ENCODE measurements around the gene EFHD1. TPM values are rescaled to one million over a fixed set of nuclear protein-coding genes. Genes with fewer than 3 reads are reported as not detected.

The EFHD1 gene
- total and polyA plus RNA-seq, 9 of the 15 experiments (the other 6 are each of a cell fraction or from before 2014, with no cell fraction given) = 0.66 to 9.1 (median 2.0) TPM

- no peak for FAIRE-seq
- no peaks in the 10 kb centered on the region for H3K36me3 ChIP-seq (ENCODE audit: control insufficient read depth, insufficient read depth, low read length)
- H4K20me1 ChIP-seq (replicated peaks; ENCODE audit: control insufficient read depth, insufficient read depth, low read length) = no peaks in the 10 kb centered on the region
- ATAC-seq = peak; percentile 89
- H2AFZ ChIP-seq (ENCODE audit: low read depth, low read length) = no peak overlapping the region
- H3K9me3 ChIP-seq (replicated peaks; ENCODE audit: control insufficient read depth, insufficient read depth, low read depth, low read length) = no peaks in the 10 kb centered on the region
- POLR2A ChIA-PET = interaction anchor here (0.5 to 0.6 kb wide), 2 partner anchors 303 to 652 kb away, joined by 3 read pairs; no protein-coding TSS in a partner anchor
- intact Hi-C loops (cut with micrococcal nuclease) (no loop called here), in situ Hi-C loops (cut with MboI) (no loop called here)
- no TSS peak for BruUV-seq (replicated peaks)
- no peaks in the 10 kb centered on the region; a peak in 1 of 5 replicates for H3K4me1 ChIP-seq (replicated peaks in 1 of 2; ENCODE audit: control insufficient read depth in 2 of 2, insufficient read depth in 2 of 2, low read length in 2 of 2)
- H3K27ac ChIP-seq (ENCODE audit: extremely low read depth, low read depth, low read length) = no peak overlapping the region
- DNase-seq (ENCODE audit: extremely low read depth in 1 of 4, low spot score in 3 of 4) = peak in 2 of 4 experiments; percentile 6 to 15
- H3K27me3 ChIP-seq (ENCODE audit: control insufficient read depth in 2 of 2, insufficient read depth in 2 of 2, low read length in 2 of 2) = peaks cover 0 to 24% of the 10 kb centered on the region in 2 experiments; a peak in 4 of 5 replicates
- no peaks in the 10 kb centered on the region for H3K9me1 ChIP-seq (ENCODE audit: control insufficient read depth, insufficient read depth, low read length)
- H3K4me3 ChIP-seq = no peak overlapping the region
- CTCF ChIA-PET (ENCODE audit: low intra/inter-chr PET ratio) = no interaction called here
- 6% methylated on average over 3 of the region's 3 CpGs for WGBS (ENCODE audit: insufficient coverage, low coverage, missing lambda C conversion rate)
- no peaks in the 10 kb centered on the region for H3K79me2 ChIP-seq (ENCODE audit: control insufficient read depth, insufficient read depth, low read length)
- no peak overlapping the region for H3K9ac ChIP-seq (ENCODE audit: insufficient read depth in 1 of 2, low read depth in 2 of 2, low read length in 2 of 2)
- H3K4me2 ChIP-seq (ENCODE audit: insufficient read depth, low read length) = no peak overlapping the region
- TF ChIP-seq ATF3 (IDR thresholded peaks at IDR 0.05) (peak; percentile 69), ATF3 (CRISPR knock-in tag; conservative IDR thresholded peaks at IDR 0.05) (no peak), CTCF (IDR thresholded peaks at IDR 0.05 in 2 of 3, conservative IDR thresholded peaks at IDR 0.05 in 1 of 3; ENCODE audit: insufficient read depth in 2 of 3, low read depth in 1 of 3, low read length in 3 of 3) (peak in 1 of 3 experiments; percentile 10; a peak in 1 of 6 replicates), ZNF134 (CRISPR knock-in tag; conservative IDR thresholded peaks at IDR 0.05) (no peak), CEBPB (tag; IDR thresholded peaks at IDR 0.05) (0 out of 2 replicates have a peak, but pooled peaks have one; percentile 7), CEBPG (CRISPR knock-in tag; IDR thresholded peaks at IDR 0.05) (peak; percentile 45; the same call in 1 of the 2 replicates), CEBPG (tag; conservative IDR thresholded peaks at IDR 0.05 in 1 of 2, IDR thresholded peaks at IDR 0.05 in 1 of 2) (peak in 1 of 2 experiments; percentile 9; a peak in 1 of 4 replicates), ZMIZ1 (IDR thresholded peaks at IDR 0.05; ENCODE audit: low read depth in 2 of 2, low read length in 2 of 2) (no peak)
Measured at GRCh38 chr2:232592772-232593395, 40.5 kb upstream of the EFHD1 start.

Data from K562 (cell line).